ENCODE data around the gene FOXN1. TPM values are rescaled to one million over a fixed set of nuclear protein-coding genes. Genes with fewer than 3 reads are reported as not detected.
A peak's percentile ranks its signal among the peaks of the same experiment; 100 is the strongest.

FOXN1 gene
- total and polyA plus RNA-seq, 8 donors = 0.43 to 9.3 (median 2.4) TPM; not detected in 5

GRCh38 chr17:28469376-28469775 lies 36.8 kb upstream of the FOXN1 start:
- Histone ChIP-seq H3K36me3 (no peaks in the 10 kb centered on the region), H3K4me3 (no peak overlapping the region), H3K27ac (peak overlapping the region in 1 of 5 donors; percentile 20), H3K27me3 (peaks cover 0 to 20% (median 0%) of the 10 kb centered on the region in 3 donors), H3K9me3 (no peaks in the 10 kb centered on the region), H3K4me1 (peaks cover 8 to 32% (median 15%) of the 10 kb centered on the region in 4 donors)
- TF ChIP-seq POLR2AphosphoS5 (IDR thresholded peaks at IDR 0.05) (no peak), CTCF (IDR thresholded peaks at IDR 0.05) (no peak), POLR2A (IDR thresholded peaks at IDR 0.05) (no peak), EP300 (IDR thresholded peaks at IDR 0.05) (no peak)
- intact Hi-C loops (cut with DNase I; ENCODE audit: low total_unique reads) = no loop called here
- DNase-seq = no peak
- 75 to 85% (median 82%) methylated on average over 8 of the region's 8 CpGs for WGBS, 5 donors

GRCh38 chr17:28470266-28470913 lies 35.8 kb upstream of the FOXN1 start:
- no peak for DNase-seq
- WGBS, 5 donors = 76 to 80% (median 79%) methylated on average over 7 of the region's 7 CpGs
- Histone ChIP-seq H3K4me3 (no peak overlapping the region), H3K36me3 (no peaks in the 10 kb centered on the region), H3K4me1 (peaks cover 8 to 32% (median 15%) of the 10 kb centered on the region in 4 donors), H3K27me3 (peaks cover 0 to 10% (median 0%) of the 10 kb centered on the region in 3 donors), H3K27ac (no peak overlapping the region), H3K9me3 (no peaks in the 10 kb centered on the region)
- intact Hi-C loops (cut with DNase I; ENCODE audit: low total_unique reads) = no loop called here
- no peak for TF ChIP-seq POLR2A (IDR thresholded peaks at IDR 0.05)

GRCh38 chr17:28470914-28471366 lies 35.2 kb upstream of the FOXN1 start:
- Histone ChIP-seq H3K27ac (no peak overlapping the region), H3K36me3 (no peaks in the 10 kb centered on the region), H3K9me3 (no peaks in the 10 kb centered on the region), H3K4me1 (peaks cover 5 to 28% (median 15%) of the 10 kb centered on the region in 4 donors), H3K4me3 (no peak overlapping the region), H3K27me3 (peaks cover 0 to 5% (median 0%) of the 10 kb centered on the region in 3 donors)
- 39 to 53% (median 49%) methylated on average over 3 of the region's 3 CpGs for WGBS, 5 donors
- intact Hi-C loops (cut with DNase I; ENCODE audit: low total_unique reads) = no loop called here
- peak in 1 of 2 donors; percentile 58 for DNase-seq
- TF ChIP-seq CTCF (IDR thresholded peaks at IDR 0.05) = no peak
- TF ChIP-seq POLR2AphosphoS5 (IDR thresholded peaks at IDR 0.05) = no peak
- TF ChIP-seq POLR2A (IDR thresholded peaks at IDR 0.05) = no peak
- no peak for TF ChIP-seq EP300 (IDR thresholded peaks at IDR 0.05)

GRCh38 chr17:28471531-28472342 lies 34.4 kb upstream of the FOXN1 start:
- Histone ChIP-seq H3K4me1 (peaks cover 0 to 21% (median 10%) of the 10 kb centered on the region in 4 donors), H3K27ac (no peak overlapping the region), H3K36me3 (no peaks in the 10 kb centered on the region), H3K27me3 (no peaks in the 10 kb centered on the region), H3K9me3 (no peaks in the 10 kb centered on the region), H3K4me3 (no peak overlapping the region)
- 71 to 79% (median 76%) methylated on average over 15 of the region's 15 CpGs for WGBS, 5 donors
- no peak for TF ChIP-seq CTCF (IDR thresholded peaks at IDR 0.05)
- no peak for TF ChIP-seq POLR2AphosphoS5 (IDR thresholded peaks at IDR 0.05)
- TF ChIP-seq EP300 (IDR thresholded peaks at IDR 0.05) = no peak
- no peak for TF ChIP-seq POLR2A (IDR thresholded peaks at IDR 0.05)
- DNase-seq = no peak
- intact Hi-C loops (cut with DNase I; ENCODE audit: low total_unique reads) = no loop called here

Data from stomach (tissue), 9 donors.